SIG-M5 treated with dmso at 0.1 percent for 504 hours (cell line): ENCODE data around the gene SLC26A9.

Experiments
- DNase-seq: peaks from one replicate; lab custom pipeline; 2025; ENCODE audit not compliant: unreplicated experiment; lab: John Stamatoyannopoulos, UW

The SLC26A9 gene

GRCh38 chr1:205973377-205974232 is 30.3 kb upstream of the SLC26A9 start:
- no peak for DNase-seq

GRCh38 chr1:205972491-205973168 is 29.4 kb upstream of the SLC26A9 start:
- no peak for DNase-seq

- DNase-seq: no peak
These were observed 28.8 kb upstream of the SLC26A9 start for GRCh38 chr1:205972081-205972480.

GRCh38 chr1:205971082-205971481 is 27.8 kb upstream of the SLC26A9 start:
- DNase-seq: no peak

- no peak for DNase-seq
These were observed 27.2 kb upstream of the SLC26A9 start for GRCh38 chr1:205970486-205970885.

GRCh38 chr1:205969229-205969628 is 26.0 kb upstream of the SLC26A9 start:
- DNase-seq: no peak

- DNase-seq: no peak
These were observed 24.5 kb upstream of the SLC26A9 start for GRCh38 chr1:205967554-205968335.

- no peak for DNase-seq
These were observed 22.0 kb upstream of the SLC26A9 start for GRCh38 chr1:205965036-205965884.

- peak; percentile 68 for DNase-seq
These were observed 20.3 kb upstream of the SLC26A9 start for GRCh38 chr1:205963352-205964155.

GRCh38 chr1:205962821-205963221 is 19.6 kb upstream of the SLC26A9 start:
- DNase-seq: no peak

- no peak for DNase-seq
These were observed 18.9 kb upstream of the SLC26A9 start for GRCh38 chr1:205961991-205962820.

- DNase-seq: no peak
These were observed 18.1 kb upstream of the SLC26A9 start for GRCh38 chr1:205961405-205961804.

- DNase-seq: no peak
These were observed 16.5 kb upstream of the SLC26A9 start for GRCh38 chr1:205959789-205960188.

GRCh38 chr1:205955499-205955898 is 12.2 kb upstream of the SLC26A9 start:
- DNase-seq: no peak

- no peak for DNase-seq
These were observed 11.7 kb upstream of the SLC26A9 start for GRCh38 chr1:205954819-205955404.

GRCh38 chr1:205951746-205952145 is 8.5 kb upstream of the SLC26A9 start:
- DNase-seq: no peak

- peak; percentile 21 for DNase-seq
These were observed 7.7 kb upstream of the SLC26A9 start for GRCh38 chr1:205950826-205951549.

- no peak for DNase-seq
These were observed 7.0 kb upstream of the SLC26A9 start for GRCh38 chr1:205950280-205950679.
